HepG2 (cell line): ENCODE measurements around the gene MCM3AP. TPM values are rescaled to one million over a fixed set of nuclear protein-coding genes. Genes with fewer than 3 reads are reported as not detected.

Experiments
- ATAC-seq: fragments of 200-7000 bp; cut with Tn5 transposase; 3 replicates; pipeline ENCODE4 v1.9.1; 2020; ENCODE audit warnings: mild to moderate bottlenecking, moderate library complexity
- BruUV-seq: library from RNA; stranded (reverse); fragments of 400-500 nt; replicated peaks from 2 replicates; lab custom pipeline; 2021; lab: Mats Ljungman, UMichigan
- CTCF ChIA-PET: fragments of 300-600 bp; formaldehyde crosslinking; extraction: SDS; loops from one replicate; lab custom pipeline; 2021; ENCODE audit warnings: low total read pairs, inconsistent platforms, low intra/inter-chr PET ratio; lab: Yijun Ruan, JAX
- POLR2A ChIA-PET: fragments of 350-600 bp; sonication (Branson Sonifier 250); formaldehyde crosslinking; loops from one replicate; lab custom pipeline; 2020; ENCODE audit warnings: antibody characterized with exemption, inconsistent platforms; lab: Yijun Ruan, JAX
- DNase-seq: peaks from one replicate; pipeline ENCODE4 v3.0.0-alpha.2; 2015; ENCODE audit warnings: low spot score
- FAIRE-seq: peaks from 3 replicates; lab custom pipeline; 2011; peaks lifted over from hg19 to GRCh38; lab: Jason Lieb, UNC
- H2AFZ ChIP-seq: one replicate; pipeline ENCODE4 v1.6.1; 2011; ENCODE audit warnings: low read length, inconsistent platforms
- H3K27ac ChIP-seq: fragments of 300-600 bp; 3 replicates; pipeline ENCODE4 v1.8.0; 2011; ENCODE audit warnings: mixed run types, mild to moderate bottlenecking, mixed read lengths, low read length, inconsistent platforms; ENCODE audit not compliant: insufficient read depth; ENCODE audit errors: extremely low read length
- H3K27me3 ChIP-seq, 2 experiments: fragments of 200-600 bp in 1 of 2; 2 replicates in 1 of 2; 3 replicates in 1 of 2; pipeline versions ENCODE4 v1.6.0 to v1.8.0; 2011; ENCODE audit warnings: low read length in 2 of 2, mild to moderate bottlenecking in 2 of 2, moderate library complexity in 2 of 2, inconsistent platforms in 1 of 2; ENCODE audit not compliant: insufficient read depth in 2 of 2, control insufficient read depth in 1 of 2
- H3K36me3 ChIP-seq, 2 experiments: fragments of 200-600 bp in 1 of 2; replicated peaks in 1 of 2; 2 replicates in 1 of 2; 3 replicates in 1 of 2; pipeline versions ENCODE4 v1.5.1 to v1.8.0; 2011; ENCODE audit warnings: low read length in 2 of 2, inconsistent platforms in 1 of 2; ENCODE audit not compliant: insufficient read depth in 2 of 2, control insufficient read depth in 1 of 2
- H3K4me1 ChIP-seq: 2 replicates; pipeline ENCODE4 v1.5.1; 2012; ENCODE audit warnings: low read length, inconsistent platforms; ENCODE audit not compliant: insufficient read depth
- H3K4me2 ChIP-seq: 2 replicates; pipeline ENCODE4 v1.6.0; 2011; ENCODE audit warnings: low read depth, low read length, inconsistent platforms
- H3K4me3 ChIP-seq, 3 experiments: fragments of 200-600 bp in 1 of 3; sonication (generic), shearing (Covaris generic) in 1 of 3; replicated peaks in 1 of 3; 2 replicates each; pipeline ENCODE4 v1.5.1; 2011 to 2016; ENCODE audit warnings: low read length in 3 of 3, inconsistent platforms in 2 of 3, low read depth in 2 of 3, mild to moderate bottlenecking in 2 of 3, control low read depth in 1 of 3, mixed read lengths in 1 of 3; ENCODE audit not compliant: insufficient read depth in 1 of 3
- H3K79me2 ChIP-seq: one replicate; pipeline ENCODE4 v1.6.1; 2011; ENCODE audit warnings: low read length, inconsistent platforms; ENCODE audit not compliant: insufficient read depth
- H3K9ac ChIP-seq: 2 replicates; pipeline ENCODE4 v1.6.0; 2011; ENCODE audit warnings: mild to moderate bottlenecking, low read depth, low read length, inconsistent platforms; ENCODE audit not compliant: insufficient read depth
- H3K9me3 ChIP-seq: 2 replicates; pipeline ENCODE4 v1.5.1; 2012; ENCODE audit warnings: mild to moderate bottlenecking, low read length
- H4K20me1 ChIP-seq: 2 replicates; pipeline ENCODE4 v1.6.0; 2011; ENCODE audit warnings: inconsistent platforms, mild to moderate bottlenecking, low read length, moderate library complexity; ENCODE audit not compliant: insufficient read depth
- DBP ChIP-seq: sonication (generic); formaldehyde crosslinking; IDR thresholded peaks from 2 replicates; pipeline ENCODE4 v1.4.0; 2020; ENCODE audit warnings: missing genetic modification reagents; ENCODE audit errors: not compliant biosample characterization
- MAFF ChIP-seq: IDR thresholded peaks from 2 replicates; pipeline ENCODE4 v1.6.1; 2011; ENCODE audit warnings: low read depth, low read length, improper control_type of control experiment
- MAFK ChIP-seq, 2 experiments: IDR thresholded peaks in 1 of 2; conservative IDR thresholded peaks in 1 of 2; 2 replicates each; pipeline ENCODE4 v1.6.1; 2011; ENCODE audit warnings: improper control_type of control experiment in 2 of 2, low read length in 2 of 2
- RFX1 ChIP-seq: fragments of 450-650 bp; IDR thresholded peaks from 2 replicates; pipeline ENCODE4 v1.6.1; 2017
- RFX3 ChIP-seq: IDR thresholded peaks from 2 replicates; pipeline ENCODE4 v1.6.1; 2016; ENCODE audit warnings: missing biosample characterization, missing genetic modification reagents
- RFX5 ChIP-seq: IDR thresholded peaks from 2 replicates; pipeline ENCODE4 v1.6.1; 2011; ENCODE audit warnings: low read depth, low read length, improper control_type of control experiment
- TBL1XR1 ChIP-seq: fragments of 150-350 bp; IDR thresholded peaks from 2 replicates; pipeline ENCODE4 v1.6.1; 2014; ENCODE audit warnings: borderline replicate concordance, low read length; ENCODE audit not compliant: partially characterized antibody
- THAP11 ChIP-seq: IDR thresholded peaks from 2 replicates; pipeline ENCODE4 v1.6.1; 2016; ENCODE audit warnings: missing biosample characterization, missing genetic modification reagents
- ZNF501 ChIP-seq: sonication (generic); formaldehyde crosslinking; IDR thresholded peaks from 2 replicates; pipeline ENCODE4 v1.5.1; 2020; ENCODE audit warnings: mild to moderate bottlenecking, moderate library complexity, missing genetic modification reagents
- ZNF598 ChIP-seq: sonication (generic); formaldehyde crosslinking; IDR thresholded peaks from 2 replicates; pipeline ENCODE4 v1.5.1; 2020; ENCODE audit warnings: mild to moderate bottlenecking, missing genetic modification reagents, borderline replicate concordance
- ZNF720 ChIP-seq: sonication (generic); formaldehyde crosslinking; IDR thresholded peaks from 2 replicates; pipeline ENCODE4 v1.4.0; 2020; ENCODE audit warnings: missing genetic modification reagents
- ZNF749 ChIP-seq: sonication (generic); formaldehyde crosslinking; IDR thresholded peaks from 2 replicates; pipeline ENCODE4 v1.8.0; 2022; ENCODE audit warnings: mild to moderate bottlenecking, missing genetic modification reagents, moderate library complexity, borderline replicate concordance
- ZNF782 ChIP-seq: sonication (generic); formaldehyde crosslinking; IDR thresholded peaks from 2 replicates; pipeline ENCODE4 v1.4.0; 2020; ENCODE audit warnings: missing genetic modification reagents, mild to moderate bottlenecking, borderline replicate concordance
- ZSCAN20 ChIP-seq: sonication (generic); formaldehyde crosslinking; IDR thresholded peaks from 2 replicates; pipeline ENCODE4 v1.4.0; 2020; ENCODE audit warnings: missing genetic modification reagents, mild to moderate bottlenecking, borderline replicate concordance
- WGBS: methylation state at CpG from one replicate; pipeline ENCODE4 v1.1.6; 2017; ENCODE audit warnings: low lambda C conversion rate; 5-methylcytosine and 5-hydroxymethylcytosine counted together
- in situ Hi-C: cut with HindIII; loops from 2 replicates; pipeline ENCODE4 v1.10.0; 2017; ENCODE audit warnings: low pct_unique_long_range_greater_than_20kb; ENCODE audit not compliant: extremely low pct_ligation_motif_present
- intact Hi-C: fragments of 100-400 bp; cut with micrococcal nuclease; formaldehyde crosslinking; loops from one replicate; pipeline ENCODE4 v1.10.0; 2022; ENCODE audit not compliant: unreplicated experiment
- polyA plus RNA-seq, 8 experiments: library from polyadenylated mRNA; depleted of rRNA in 3 of 8; stranded (reverse) in 7 of 8; unstranded in 1 of 8; fragments of >200 nt; fragmentation: Illumina TruSeq in 4 of 8; extraction: Trizol in 4 of 8; gene quantifications; 2 replicates each; pipeline versions ENCODE4 v1.2.1 to v1.2.3, GENCODE V29; 2011 to 2016; ENCODE audit warnings: low read depth in 4 of 8, missing spikeins in 1 of 8, mixed read lengths in 1 of 8; ENCODE audit not compliant: insufficient read depth in 1 of 8
- total RNA-seq, 5 experiments: library from RNA; depleted of rRNA; stranded (reverse); fragments of >200 nt; fragmentation: Illumina TruSeq; extraction: Trizol; gene quantifications; 2 replicates each; pipeline ENCODE4 v1.2.3, GENCODE V29; 2016; ENCODE audit warnings: low read depth in 1 of 5

Gene MCM3AP
- total and polyA plus RNA-seq, 2 of the 13 experiments (the other 11 are each of a cell fraction or from before 2014, with no cell fraction given) = 27.0 to 54.7 TPM

GRCh38 chr21:46289655-46290179 is 4.3 kb upstream of the MCM3AP start:
- POLR2A ChIA-PET = no interaction called here
- in situ Hi-C loops (loop anchor here (5.0 to 10.0 kb wide), 2 partner anchors 33 to 315 kb away; partner anchors contain the start of genes C21orf58 and PCNT), intact Hi-C loops (loop anchor here (10.0 kb wide), 1 partner anchor 65 kb away; the partner anchor contains the start of gene LSS)

More at GRCh38 chr21:46289655-46290179, 4.3 kb upstream of the MCM3AP start:
- TF ChIP-seq ZSCAN20 (CRISPR knock-in tag) = no peak
- TF ChIP-seq DBP (CRISPR knock-in tag) = no peak
- TF ChIP-seq RFX5 = peak; percentile 69
- TF ChIP-seq ZNF782 (CRISPR knock-in tag) = no peak
- no peak for TF ChIP-seq ZNF749 (CRISPR knock-in tag)
- no peak for TF ChIP-seq RFX3 (CRISPR knock-in tag)
- TF ChIP-seq MAFK (conservative IDR thresholded peaks at IDR 0.05 in 1 of 2, IDR thresholded peaks at IDR 0.05 in 1 of 2; ENCODE audit: low read length in 2 of 2) = peak; percentile 89 to 92
- no peak for TF ChIP-seq RFX1
- no peak for TF ChIP-seq ZNF720 (CRISPR knock-in tag)
- TF ChIP-seq MAFF = peak; percentile 92
- no peak for TF ChIP-seq TBL1XR1
- TF ChIP-seq THAP11 = no peak
- no peak for TF ChIP-seq ZNF501
- TF ChIP-seq ZNF598 (CRISPR knock-in tag) = no peak
- Histone ChIP-seq H3K27ac (no peak overlapping the region), H4K20me1 (0 out of 2 replicates have a peak, but pooled peaks cover 2% of the 10 kb centered on the region), H3K4me3 (no peak overlapping the region), H3K79me2 (peaks cover 10% of the 10 kb centered on the region), H3K9ac (no peak overlapping the region), H2AFZ (no peak overlapping the region), H3K9me3 (no peaks in the 10 kb centered on the region), H3K4me1 (peaks cover 36% of the 10 kb centered on the region), H3K4me2 (no peak overlapping the region), H3K27me3 (no peaks in the 10 kb centered on the region; a peak in 1 of 5 replicates), H3K36me3 (peaks cover 1 to 14% of the 10 kb centered on the region in 2 experiments; a peak in 1 of 5 replicates)
- CTCF ChIA-PET = no interaction called here
- 64% methylated on average over 6 of the region's 6 CpGs for WGBS
- DNase-seq (no peak), FAIRE-seq (no peak), ATAC-seq (no peak)
- BruUV-seq = no TSS peak
